Measurements from ENCODE around the gene KLHL29. TPM values are rescaled to one million over a fixed set of nuclear protein-coding genes. Genes with fewer than 3 reads are reported as not detected.

Gene KLHL29
- total and polyA plus RNA-seq, 10 of the 15 experiments (the other 5 are each of a cell fraction or from before 2014, with no cell fraction given) = 1.4 to 19.5 (median 6.1) TPM

- Histone ChIP-seq H3K27me3 (replicated peaks in 1 of 2; ENCODE audit: control insufficient read depth in 2 of 2, insufficient read depth in 2 of 2, low read length in 1 of 2) (no peaks in the 10 kb centered on the region), H3K36me3 (ENCODE audit: control insufficient read depth in 2 of 2, insufficient read depth in 2 of 2, low read length in 1 of 2) (peaks cover 0 to 2% of the 10 kb centered on the region in 2 experiments; a peak in 2 of 4 replicates), H4K20me1 (ENCODE audit: control insufficient read depth, insufficient read depth) (no peaks in the 10 kb centered on the region), H3K4me2 (ENCODE audit: control insufficient read depth, insufficient read depth) (no peak overlapping the region), H3K27ac (ENCODE audit: control insufficient read depth, insufficient read depth) (no peak overlapping the region), H3K9me3 (replicated peaks; ENCODE audit: control insufficient read depth, insufficient read depth, low read length) (no peaks in the 10 kb centered on the region), H3K4me1 (ENCODE audit: control insufficient read depth, insufficient read depth, low read length) (no peaks in the 10 kb centered on the region), H3K79me2 (ENCODE audit: control insufficient read depth, insufficient read depth, low read length) (no peaks in the 10 kb centered on the region), H3K4me3 (no peak overlapping the region), H3K9ac (ENCODE audit: control insufficient read depth, insufficient read depth, low read length) (no peak overlapping the region), H2AFZ (ENCODE audit: control insufficient read depth, low read depth, low read length) (no peak overlapping the region)
- FAIRE-seq = no peak
- ATAC-seq = no peak
- ChIA-PET RAD21 (ENCODE audit: unreplicated experiment) (no interaction called here), SMC1A (ENCODE audit: uncharacterized antibody, unreplicated experiment) (no interaction called here), CTCF (no interaction called here), POLR2A (no interaction called here)
- TF ChIP-seq SRF (IDR thresholded peaks at IDR 0.05; ENCODE audit: low read depth in 2 of 2, low read length in 2 of 2) (no peak), SMC3 (IDR thresholded peaks at IDR 0.05; ENCODE audit: borderline replicate concordance, low read length) (no peak), NRF1 (conservative IDR thresholded peaks at IDR 0.05; ENCODE audit: low read depth, low read length) (no peak), RUNX3 (IDR thresholded peaks at IDR 0.05; ENCODE audit: low read length) (no peak), BHLHE40 (IDR thresholded peaks at IDR 0.05; ENCODE audit: borderline replicate concordance in 1 of 2, low read depth in 2 of 2, low read length in 1 of 2) (no peak), MLLT1 (IDR thresholded peaks at IDR 0.05) (no peak), TCF12 (IDR thresholded peaks at IDR 0.05; ENCODE audit: low read depth, low read length) (no peak), YY1 (IDR thresholded peaks at IDR 0.05; ENCODE audit: low read depth, low read length) (no peak), HDAC2 (IDR thresholded peaks at IDR 0.05) (no peak), NKRF (conservative IDR thresholded peaks at IDR 0.05) (no peak), RFX5 (IDR thresholded peaks at IDR 0.05; ENCODE audit: low read depth, low read length) (no peak), NR2C1 (IDR thresholded peaks at IDR 0.05) (no peak), SUZ12 (IDR thresholded peaks at IDR 0.05; ENCODE audit: unreplicated experiment) (no peak), NFYA (IDR thresholded peaks at IDR 0.05; ENCODE audit: borderline replicate concordance, low read depth, low read length) (no peak), ZNF24 (IDR thresholded peaks at IDR 0.05) (no peak), SREBF2 (IDR thresholded peaks at IDR 0.05; ENCODE audit: low read length) (no peak), RELB (IDR thresholded peaks at IDR 0.05; ENCODE audit: low read depth) (no peak), E2F8 (IDR thresholded peaks at IDR 0.05; ENCODE audit: low read depth, partially characterized antibody) (no peak)
- intact Hi-C loops (cut with micrococcal nuclease; ENCODE audit: unreplicated experiment) = no loop called here
- in situ Hi-C loops (cut with MboI) = no loop called here
- no TSS peak for BruUV-seq (replicated peaks)
- no peak for DNase-seq (ENCODE audit: low read depth, low spot score)
- 74% methylated on average over 10 of the region's 10 CpGs for WGBS (ENCODE audit: insufficient coverage, insufficient replicate concordance, low lambda C conversion rate, missing lambda C conversion rate)
These were observed 121.0 kb downstream of the KLHL29 start for GRCh38 chr2:23505984-23506380.
